Middle frontal gyrus (tissue), 1 donor: ENCODE measurements around the gene ZNF787.

Experiments
- DNase-seq: peaks from one replicate; pipeline ENCODE4 v3.0.0-alpha.2; 2015; ENCODE audit warnings: low spot score; ENCODE audit errors: extremely low spot score

ZNF787 gene

GRCh38 chr19:56120371-56121179 is 520 bp downstream of the ZNF787 start:
- DNase-seq: no peak

- no peak for DNase-seq
Observed at GRCh38 chr19:56120002-56120370, 1.1 kb downstream of the ZNF787 start.

- DNase-seq: no peak
Observed at GRCh38 chr19:56119582-56119978, 1.5 kb downstream of the ZNF787 start.

GRCh38 chr19:56118666-56119581 is 2.2 kb downstream of the ZNF787 start:
- DNase-seq: no peak

GRCh38 chr19:56117889-56118288 is 3.2 kb downstream of the ZNF787 start:
- no peak for DNase-seq

GRCh38 chr19:56117376-56117884 is 3.7 kb downstream of the ZNF787 start:
- DNase-seq: no peak

- no peak for DNase-seq
Observed at GRCh38 chr19:56116606-56117005, 4.5 kb downstream of the ZNF787 start.

- no peak for DNase-seq
Observed at GRCh38 chr19:56115490-56115889, 5.6 kb downstream of the ZNF787 start.

GRCh38 chr19:56114778-56115110 is 6.4 kb downstream of the ZNF787 start:
- no peak for DNase-seq

- no peak for DNase-seq
Observed at GRCh38 chr19:56114051-56114777, 6.9 kb downstream of the ZNF787 start.

GRCh38 chr19:56113074-56113632 is 7.9 kb downstream of the ZNF787 start:
- DNase-seq: no peak

- no peak for DNase-seq
Observed at GRCh38 chr19:56112313-56112709, 8.8 kb downstream of the ZNF787 start.

- no peak for DNase-seq
Observed at GRCh38 chr19:56111601-56112312, 9.3 kb downstream of the ZNF787 start.

- DNase-seq: no peak
Observed at GRCh38 chr19:56110515-56111448, 10.3 kb downstream of the ZNF787 start.

- DNase-seq: no peak
Observed at GRCh38 chr19:56109226-56109625, 11.9 kb downstream of the ZNF787 start.

GRCh38 chr19:56108447-56109195 is 12.5 kb downstream of the ZNF787 start:
- DNase-seq: no peak

- no peak for DNase-seq
Observed at GRCh38 chr19:56107626-56108351, 13.3 kb downstream of the ZNF787 start.

GRCh38 chr19:56106993-56107392 is 14.1 kb downstream of the ZNF787 start:
- no peak for DNase-seq
